HG02623 (cell line): ENCODE measurements around the gene CYTH3.
"Not testable (repeated sequence)": the region's sequence is repeated elsewhere in the genome, so short reads cannot be mapped to it uniquely, and the experiment has no call there.

ENCODE experiments used
- ATAC-seq: cut with Tn5 transposase; IDR thresholded peaks from one replicate; pipeline ENCODE4 v1.9.1; 2021; ENCODE audit warnings: moderate library complexity; ENCODE audit not compliant: unreplicated experiment

CYTH3 gene

DNA sequence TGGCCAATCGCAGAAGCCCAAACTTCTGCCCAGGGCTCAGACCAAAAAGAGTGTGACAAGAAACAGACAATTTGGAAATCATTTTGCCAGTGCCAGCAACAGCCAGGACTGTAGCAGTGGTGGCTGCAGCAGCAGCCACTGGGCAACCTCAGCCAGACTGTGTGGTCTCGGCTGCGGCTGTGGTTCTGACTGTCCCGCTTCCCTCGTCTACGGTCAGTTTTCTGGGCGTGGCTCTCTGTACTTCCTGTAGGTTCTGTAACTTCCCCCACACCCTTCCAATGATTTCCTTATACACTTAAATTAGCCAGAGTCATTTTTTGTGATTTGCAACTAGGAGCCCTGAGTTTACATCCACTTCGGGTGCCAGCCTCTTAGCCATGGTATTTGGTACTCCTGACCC is 39.9 kb downstream of the CYTH3 start:
- ATAC-seq: no peak

DNA sequence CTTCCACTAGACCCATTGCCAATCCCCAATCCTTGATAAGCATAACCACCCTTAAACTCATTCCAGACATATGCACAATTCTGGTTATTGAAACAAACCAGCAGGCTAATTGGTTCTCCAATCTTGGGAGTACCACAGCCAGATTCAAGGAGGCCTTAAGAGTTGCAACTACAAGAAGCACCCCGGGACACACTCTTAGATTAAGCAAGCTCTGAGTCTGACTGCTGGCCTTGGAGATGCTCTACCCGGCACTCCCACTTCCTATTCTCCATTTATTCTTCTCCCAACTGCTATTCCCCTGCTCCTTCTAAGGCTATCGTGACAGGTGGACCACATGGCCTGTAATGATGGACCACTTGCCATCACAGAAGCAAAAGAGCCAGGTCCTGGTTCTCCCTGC is 40.3 kb downstream of the CYTH3 start:
- ATAC-seq: no peak

DNA sequence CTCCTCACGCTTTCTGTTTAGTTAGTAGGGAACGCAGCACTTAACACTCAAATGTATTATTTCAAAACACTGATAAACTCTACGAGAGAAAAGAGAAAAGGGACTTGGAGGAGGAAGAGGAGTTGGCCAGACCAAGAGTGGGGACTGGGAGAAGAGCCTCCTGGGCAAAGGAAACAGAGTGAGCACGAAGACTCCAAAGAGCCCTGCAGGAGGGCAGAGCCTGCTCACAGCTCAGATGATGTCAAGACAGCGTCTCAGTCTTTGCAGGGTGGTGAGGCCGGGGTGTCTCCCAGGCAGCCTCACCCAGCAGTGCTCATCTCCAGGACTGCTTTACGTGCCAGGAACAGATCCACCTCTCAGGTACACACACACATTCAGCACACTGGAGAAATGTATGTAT is 41.2 kb downstream of the CYTH3 start:
- no peak for ATAC-seq

DNA sequence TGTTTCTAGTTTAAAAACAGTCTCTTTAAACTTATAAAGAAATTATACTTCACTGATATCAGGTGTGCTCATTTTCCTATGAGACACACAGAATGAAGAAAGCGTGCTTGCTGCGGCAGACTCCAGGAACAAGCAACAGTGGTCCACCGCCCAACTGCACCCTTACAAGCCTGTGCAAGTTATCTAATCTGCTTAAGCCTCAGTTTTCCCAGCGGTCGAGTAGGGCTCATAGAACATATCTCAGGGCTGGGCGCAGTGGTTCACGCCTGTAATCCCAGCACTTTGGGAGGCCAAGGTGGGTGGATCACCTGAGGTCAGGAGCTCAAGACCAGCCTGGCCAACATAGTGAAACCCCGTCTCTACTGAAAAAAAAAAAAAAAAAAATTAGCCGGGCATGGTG is 43.1 kb downstream of the CYTH3 start:
- ATAC-seq: not testable (repeated sequence)

DNA sequence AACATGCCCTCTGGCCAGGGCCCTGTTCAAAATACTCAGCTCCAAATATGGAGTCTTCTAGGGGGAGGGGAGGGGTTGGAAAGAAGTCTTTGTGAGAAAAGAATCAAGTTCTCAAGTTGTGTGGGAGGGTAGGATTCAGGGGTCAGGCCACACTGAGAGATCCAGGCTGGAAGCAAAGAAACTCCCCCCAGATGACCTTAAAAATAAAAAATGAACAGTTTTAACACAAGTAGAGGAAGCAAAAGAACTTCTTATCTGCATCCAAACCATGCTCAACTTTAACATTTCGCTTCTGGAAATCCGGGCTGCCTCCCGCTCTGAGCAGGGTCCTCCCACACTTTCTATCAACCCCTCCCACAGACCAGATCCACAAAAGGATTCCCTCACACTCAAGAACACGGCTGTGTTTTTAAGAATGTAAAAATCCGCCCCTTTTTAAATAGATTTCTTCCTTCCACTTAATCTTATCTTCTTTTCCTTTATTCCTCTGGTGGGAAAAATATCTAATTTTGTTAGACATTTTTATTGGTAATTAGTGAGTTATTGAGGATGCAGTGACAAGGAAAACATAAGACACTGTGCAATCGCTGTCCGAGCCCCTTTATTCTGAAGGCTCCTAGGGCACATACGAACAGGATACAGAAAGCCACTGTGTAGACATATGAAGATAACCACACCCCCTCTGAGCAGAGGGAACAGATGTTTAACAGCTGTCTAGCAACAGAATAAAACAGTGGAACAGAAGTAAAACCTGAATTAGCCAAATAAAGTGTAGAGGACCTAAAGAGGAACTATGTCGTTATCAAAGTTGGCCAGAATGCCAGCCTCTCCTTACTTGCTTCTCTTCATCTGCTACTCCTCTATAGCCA is 43.8 kb downstream of the CYTH3 start:
- no peak for ATAC-seq

DNA sequence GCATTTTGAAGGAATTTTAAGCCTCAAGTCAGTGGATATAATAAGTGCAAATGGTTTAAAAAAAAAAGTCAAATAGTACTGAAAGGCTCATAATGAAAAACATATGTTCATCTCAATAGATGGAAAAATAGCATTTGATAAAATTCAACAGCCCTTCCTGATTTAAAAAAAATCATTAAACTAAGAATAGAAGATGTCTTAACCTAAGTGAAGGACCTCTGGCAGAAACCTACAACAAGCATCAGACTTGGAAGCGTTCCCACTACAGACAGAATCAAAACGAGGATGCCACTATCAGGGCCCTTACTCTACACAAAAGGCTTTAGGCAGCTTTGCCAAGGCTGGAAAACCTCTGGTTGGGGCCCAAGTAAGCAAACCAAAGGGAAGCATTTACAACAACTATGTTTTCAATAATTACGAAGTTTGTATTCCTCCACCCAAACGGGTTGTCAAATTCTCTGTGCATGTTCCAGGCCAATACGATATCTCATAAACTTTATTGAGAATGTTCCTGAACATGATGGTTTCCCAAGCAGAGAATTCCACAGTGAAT is 45.1 kb downstream of the CYTH3 start:
- no peak for ATAC-seq

DNA sequence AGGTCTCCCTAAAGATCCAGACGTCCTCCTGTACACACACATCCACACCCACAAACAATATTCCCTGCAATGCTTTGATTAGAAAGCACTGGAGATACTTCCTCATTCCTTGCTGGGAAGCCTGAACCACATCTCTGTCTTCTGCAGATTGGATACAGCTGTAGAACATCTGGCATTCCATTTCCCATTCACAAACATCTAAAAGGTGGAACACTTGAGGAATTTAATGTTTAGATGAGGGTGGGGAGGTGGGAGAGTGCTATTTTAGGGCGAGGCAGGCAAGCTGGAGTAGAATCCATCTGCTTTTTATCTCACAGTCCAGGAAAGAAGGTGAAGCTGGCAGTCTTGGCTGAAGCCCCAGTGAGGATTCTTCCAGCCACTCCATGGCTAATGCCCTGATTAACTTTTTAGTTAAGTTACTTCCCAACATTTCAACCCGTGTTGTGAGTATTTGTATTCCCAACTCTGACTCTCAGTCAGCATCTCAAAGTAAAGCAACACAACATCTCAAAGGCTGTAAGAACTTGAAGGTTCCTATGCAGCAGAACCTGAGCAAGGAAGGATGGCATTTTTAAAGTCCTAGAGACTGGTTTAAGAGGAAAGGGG is 46.1 kb downstream of the CYTH3 start:
- ATAC-seq: no peak

DNA sequence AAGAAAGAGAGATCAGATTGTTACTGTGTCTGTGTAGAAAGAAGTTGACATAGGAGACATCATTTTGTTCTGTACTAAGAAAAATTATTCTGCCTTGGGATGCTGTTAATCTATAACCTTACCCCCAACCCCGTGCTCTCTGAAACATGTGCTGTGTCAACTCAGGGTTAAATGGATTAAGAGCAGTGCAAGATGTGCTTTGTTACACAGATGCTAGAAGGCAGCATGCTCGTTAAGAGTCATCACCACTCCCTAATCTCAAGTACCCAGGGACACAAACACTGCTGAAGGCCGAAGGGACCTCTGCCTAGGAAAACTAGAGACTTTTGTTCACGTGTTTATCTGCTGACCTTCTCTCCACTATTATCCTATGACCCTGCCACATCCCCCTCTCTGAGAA is 49.0 kb downstream of the CYTH3 start:
- not testable (repeated sequence) for ATAC-seq

DNA sequence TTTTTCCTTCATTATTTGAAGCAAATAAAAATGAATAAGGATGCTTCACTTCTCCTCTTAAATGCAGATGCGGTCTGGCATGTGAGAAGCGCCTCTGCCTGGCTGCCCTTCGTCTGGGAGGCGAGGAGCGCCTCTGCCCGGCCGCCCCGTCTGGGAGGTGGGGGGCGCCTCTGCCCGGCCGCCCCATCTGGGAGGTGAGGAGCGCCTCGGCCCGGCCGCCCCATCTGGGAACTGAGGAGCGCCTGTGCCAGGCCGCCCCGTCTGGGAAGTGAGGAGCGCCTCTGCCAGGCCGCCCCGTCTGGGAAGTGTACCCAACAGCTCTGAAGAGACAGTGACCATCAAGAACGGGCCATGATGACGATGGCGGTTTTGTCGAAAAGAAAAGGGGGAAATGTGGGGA is 49.4 kb downstream of the CYTH3 start:
- ATAC-seq: not testable (repeated sequence)

DNA sequence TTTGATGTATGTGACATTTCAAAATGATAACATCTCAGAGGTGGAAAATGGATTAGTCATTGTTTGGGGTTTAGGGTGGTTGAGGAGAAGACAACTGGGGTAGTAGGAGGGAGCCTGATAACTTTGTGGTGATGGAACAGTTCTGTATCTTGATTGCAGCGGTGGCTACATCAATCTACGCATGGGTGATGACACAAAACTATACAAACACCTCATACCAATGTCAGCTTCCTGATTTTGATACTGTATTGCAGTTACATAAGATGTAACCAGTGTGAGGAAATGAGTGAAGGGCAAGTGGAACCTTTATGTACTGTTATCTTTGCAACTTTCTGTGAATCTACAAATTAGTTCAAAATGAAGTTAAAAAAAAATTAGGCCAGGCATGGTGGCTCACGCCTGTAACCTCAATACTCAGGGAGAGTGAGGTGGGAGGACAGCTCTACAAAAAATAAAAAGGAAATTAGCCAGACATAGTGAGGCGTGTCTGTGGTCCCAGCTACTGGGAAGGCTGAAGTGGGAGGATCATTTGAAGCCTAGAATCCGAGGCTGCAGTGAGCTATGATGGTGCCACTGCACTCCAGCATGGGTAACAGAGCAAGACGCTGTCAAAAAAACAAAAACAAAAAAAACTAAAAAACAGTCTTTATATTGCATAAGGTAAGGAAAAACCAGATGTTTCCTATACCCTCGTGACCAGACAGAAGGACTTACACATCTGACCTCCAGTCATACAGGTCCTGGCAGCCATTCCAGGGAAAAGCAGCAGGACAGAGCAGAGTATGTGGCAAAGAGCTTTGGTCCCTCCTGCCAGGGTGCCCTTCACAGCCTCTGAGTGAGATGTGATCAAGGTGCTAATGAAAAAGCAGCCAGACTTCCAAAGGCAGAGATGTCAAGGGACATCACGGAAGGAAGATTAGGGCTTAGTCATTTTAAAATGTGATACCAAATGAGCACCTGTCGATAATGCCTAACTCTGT is 50.8 kb downstream of the CYTH3 start:
- ATAC-seq: no peak

DNA sequence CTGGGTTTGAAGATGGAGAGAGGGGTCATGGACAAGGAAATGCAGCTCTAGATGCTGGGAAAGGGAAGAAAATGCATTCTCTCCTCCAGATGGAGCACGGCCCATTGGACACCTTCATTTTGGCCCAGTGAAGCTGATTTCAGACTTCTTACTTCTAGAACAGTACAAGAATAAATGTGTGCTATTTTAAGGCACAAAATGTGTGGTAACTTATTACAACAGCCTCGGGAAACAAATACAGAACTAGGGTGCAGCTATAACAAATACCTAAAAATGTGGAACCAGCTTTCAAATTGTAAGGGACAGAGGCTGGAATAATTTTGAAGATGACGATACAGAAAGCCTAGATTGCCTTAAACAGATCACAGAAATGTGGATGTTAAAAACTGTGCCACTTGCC is 54.1 kb downstream of the CYTH3 start:
- no peak for ATAC-seq

DNA sequence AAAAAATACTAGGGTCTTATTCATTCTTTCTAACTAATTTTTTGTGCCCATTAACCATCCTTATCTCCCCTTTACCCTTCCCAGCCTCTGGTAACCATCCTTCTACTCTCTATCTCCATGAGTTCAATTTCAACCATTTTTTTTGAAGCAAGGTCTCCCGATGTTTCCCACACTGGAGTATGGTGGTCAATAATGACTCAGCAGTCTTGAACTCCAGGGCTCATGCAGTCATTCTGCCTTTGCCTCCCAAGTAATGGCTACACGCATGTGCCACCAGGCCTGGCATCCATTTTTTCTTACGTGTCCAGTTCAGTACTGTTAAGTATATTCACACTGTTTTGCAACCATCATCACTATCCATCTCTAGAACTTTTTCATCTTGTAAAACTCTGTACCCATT is 60.4 kb downstream of the CYTH3 start:
- no peak for ATAC-seq

DNA sequence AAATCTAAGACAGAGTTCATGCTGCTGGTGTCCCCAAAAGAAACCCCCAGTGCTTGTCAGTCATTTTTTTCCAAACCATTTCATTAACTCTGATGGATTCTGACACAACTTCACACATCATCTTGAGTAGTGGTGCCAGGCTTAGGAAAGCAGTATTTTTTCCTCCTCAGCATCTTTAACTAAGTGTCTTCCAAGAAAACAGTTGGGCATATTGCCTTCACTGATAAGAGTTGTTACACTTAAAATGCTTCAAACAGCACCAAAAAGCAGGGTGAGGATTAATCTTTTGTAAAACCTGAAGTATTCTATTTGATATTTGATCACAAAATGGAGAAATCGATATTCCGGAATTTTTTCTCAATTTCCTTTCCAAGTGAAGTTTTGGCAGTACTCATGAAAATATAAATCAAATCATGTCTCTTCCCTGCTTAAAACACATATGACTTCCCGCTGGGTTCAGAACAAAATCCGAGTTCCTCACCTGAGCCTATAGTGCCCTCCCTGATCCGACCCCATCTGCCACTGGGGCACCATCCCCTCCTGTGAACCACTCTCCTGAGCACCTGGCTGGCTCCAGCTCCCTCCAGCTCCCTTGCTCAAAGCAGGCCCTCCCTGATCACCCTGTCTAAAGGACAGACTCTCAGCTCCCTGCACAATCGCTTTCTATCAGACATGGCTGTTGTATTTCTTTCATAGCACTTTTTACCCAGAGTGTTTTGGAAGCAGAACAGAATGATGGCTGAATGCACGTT is 61.6 kb downstream of the CYTH3 start:
- ATAC-seq: no peak

DNA sequence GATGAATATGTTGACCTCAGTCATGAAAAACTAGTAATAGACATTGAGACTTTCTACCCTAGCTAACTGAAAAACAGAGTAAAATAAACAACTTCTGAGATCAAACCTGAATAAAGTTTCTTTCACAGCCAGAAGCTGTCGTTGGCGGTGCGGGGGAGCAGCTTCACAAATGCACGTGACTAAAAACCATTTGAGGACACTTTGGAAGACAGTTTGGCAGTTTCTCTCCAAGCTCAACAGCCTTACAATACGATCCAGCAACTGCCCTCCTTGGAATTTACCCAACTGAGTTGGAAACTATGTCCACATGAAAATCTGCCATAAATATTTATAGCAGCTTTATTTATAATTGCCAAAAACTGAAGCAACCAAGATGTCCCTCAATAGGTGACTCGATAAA is 63.1 kb downstream of the CYTH3 start:
- ATAC-seq: no peak

DNA sequence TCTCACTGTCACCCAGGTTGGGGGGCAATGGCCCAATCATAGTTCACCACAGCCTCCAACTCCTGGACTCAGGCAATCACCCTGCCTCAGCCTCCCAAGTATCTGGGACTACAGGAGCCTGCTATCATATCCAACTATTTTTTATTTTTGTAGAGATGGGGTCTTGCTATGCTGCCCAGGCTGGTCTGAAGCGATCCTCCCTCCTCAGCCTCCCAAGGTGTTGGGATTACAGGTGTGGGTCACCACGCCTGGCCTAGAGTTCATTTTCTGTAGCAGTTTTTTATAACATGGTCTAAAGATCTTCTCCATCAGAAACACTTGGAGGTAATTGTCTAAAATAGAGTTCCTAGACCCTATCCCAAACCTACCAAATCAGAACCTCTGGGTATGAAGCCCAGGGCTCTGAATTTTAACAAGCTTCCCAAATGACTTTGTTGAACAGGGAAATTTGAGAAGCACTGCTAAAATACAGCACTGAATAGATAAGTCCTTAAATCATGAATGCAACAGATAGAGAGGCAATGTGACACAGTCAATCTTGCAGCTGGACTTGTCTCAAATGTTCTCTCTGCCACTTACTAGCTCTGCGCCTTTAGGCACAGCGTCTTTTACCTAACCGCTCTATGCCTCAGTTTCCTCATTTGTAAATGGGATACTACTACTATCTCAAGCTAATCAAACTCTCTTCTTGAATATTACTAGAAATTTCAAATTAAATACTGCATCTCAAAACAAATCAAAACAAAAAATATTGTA is 63.7 kb downstream of the CYTH3 start:
- no peak for ATAC-seq

DNA sequence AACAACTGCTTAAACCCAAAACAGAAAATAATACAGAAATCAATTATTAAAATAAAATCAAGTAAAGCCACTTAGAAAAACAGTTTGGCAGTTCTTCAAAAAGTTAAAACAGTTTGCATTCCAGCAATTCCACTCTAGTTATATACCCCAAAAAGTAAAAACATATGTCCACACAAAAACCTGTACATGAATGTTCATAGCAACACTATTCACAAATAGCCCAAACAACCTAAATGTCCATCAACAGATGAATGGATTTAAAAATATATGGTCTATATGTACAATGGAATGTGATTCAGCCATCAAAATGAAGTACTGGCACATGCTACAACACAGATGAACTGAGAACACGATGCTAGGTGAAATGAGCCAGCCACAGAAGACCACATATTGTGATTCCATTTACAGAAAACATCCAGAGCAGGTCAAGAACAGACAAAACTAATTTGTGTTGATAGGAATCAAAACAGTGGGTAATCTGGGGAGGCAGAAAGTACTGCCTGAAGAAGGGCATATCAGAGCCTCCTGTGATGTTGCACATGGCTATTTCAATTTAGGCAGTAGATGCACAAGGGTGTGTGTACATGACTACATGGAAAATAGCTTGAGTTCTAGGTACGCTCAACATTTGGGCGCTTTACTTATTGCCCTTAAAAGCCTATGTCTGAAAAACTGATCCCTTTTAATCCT is 66.3 kb downstream of the CYTH3 start:
- ATAC-seq: no peak

DNA sequence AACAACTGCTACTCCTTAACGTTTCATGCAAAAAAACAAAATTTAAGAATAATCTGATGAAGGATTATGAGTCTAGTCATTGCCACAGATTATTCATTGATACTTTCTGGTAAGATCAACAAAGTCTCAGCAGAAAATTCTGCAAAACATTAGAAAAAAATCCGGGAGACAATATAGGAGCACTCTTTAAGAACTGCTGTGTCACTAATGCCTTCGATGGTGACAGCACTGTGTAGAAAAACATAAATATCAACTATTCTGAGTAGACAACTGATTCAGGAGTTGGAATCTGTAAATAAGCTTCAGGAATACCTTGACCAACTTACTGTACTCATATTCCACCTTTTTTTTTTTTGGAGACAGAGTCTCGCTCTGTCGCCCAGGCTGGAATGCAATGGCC is 69.0 kb downstream of the CYTH3 start:
- ATAC-seq: no peak

DNA sequence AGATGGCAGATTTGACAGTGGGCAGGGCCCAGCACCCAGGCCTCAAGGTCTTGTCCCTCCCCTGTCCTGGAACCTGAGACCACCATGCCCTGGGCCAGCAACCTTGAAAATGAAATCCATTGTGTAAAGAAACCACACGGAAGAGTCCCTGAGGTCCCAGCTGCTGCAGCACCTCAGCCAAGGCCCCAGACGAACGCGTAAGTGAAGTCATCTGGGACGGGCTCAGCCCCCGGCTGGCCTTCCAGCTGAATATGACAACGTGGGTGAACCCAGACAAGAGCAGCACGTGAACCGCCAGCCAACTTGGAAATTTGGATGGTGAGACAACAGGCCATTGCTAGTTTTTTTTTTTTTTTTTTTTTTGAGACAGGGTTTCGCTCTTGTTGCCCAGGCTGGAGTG is 70.3 kb downstream of the CYTH3 start:
- ATAC-seq: no peak

DNA sequence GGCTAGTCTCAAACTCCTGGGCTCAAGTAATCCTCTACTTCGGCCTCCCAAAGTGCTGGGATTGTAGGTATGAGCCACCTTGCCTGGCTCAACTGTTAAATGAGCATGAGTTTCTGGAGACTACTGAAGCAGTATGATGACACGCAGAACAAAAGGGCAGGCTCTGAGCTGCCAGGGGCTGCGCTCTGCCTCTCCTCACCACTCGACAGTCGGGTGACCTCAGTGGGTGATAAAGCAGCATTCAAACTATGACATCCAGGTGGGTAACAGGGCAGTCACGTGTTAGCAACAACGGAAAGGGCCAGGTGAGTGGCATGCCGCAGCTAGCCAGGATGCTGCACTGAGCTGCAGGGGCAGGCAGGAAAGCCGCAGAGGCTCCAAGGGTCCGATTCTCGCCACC is 71.5 kb downstream of the CYTH3 start:
- no peak for ATAC-seq
